GF-D8 (cell line): ENCODE measurements around the gene PPFIBP2.

Source experiments
- DNase-seq: peaks from one replicate; lab custom pipeline; 2025; lab: John Stamatoyannopoulos, UW

The PPFIBP2 gene

GRCh38 chr11:7578276-7578955 lies 64.6 kb downstream of the PPFIBP2 start:
- no peak for DNase-seq

- no peak for DNase-seq
Observed at GRCh38 chr11:7579361-7579791, 65.6 kb downstream of the PPFIBP2 start.

GRCh38 chr11:7581021-7581590 lies 67.3 kb downstream of the PPFIBP2 start:
- no peak for DNase-seq

GRCh38 chr11:7582338-7582985 lies 68.7 kb downstream of the PPFIBP2 start:
- DNase-seq: no peak

- DNase-seq: no peak
Observed at GRCh38 chr11:7583248-7583647, 69.4 kb downstream of the PPFIBP2 start.

GRCh38 chr11:7584910-7585309 lies 71.1 kb downstream of the PPFIBP2 start:
- DNase-seq: no peak

GRCh38 chr11:7585816-7586215 lies 72.0 kb downstream of the PPFIBP2 start:
- DNase-seq: no peak

GRCh38 chr11:7586376-7586775 lies 72.6 kb downstream of the PPFIBP2 start:
- no peak for DNase-seq

GRCh38 chr11:7587712-7588111 lies 73.9 kb downstream of the PPFIBP2 start:
- no peak for DNase-seq

- no peak for DNase-seq
Observed at GRCh38 chr11:7589861-7590260, 76.1 kb downstream of the PPFIBP2 start.

- DNase-seq: no peak
Observed at GRCh38 chr11:7590529-7590928, 76.7 kb downstream of the PPFIBP2 start.

- no peak for DNase-seq
Observed at GRCh38 chr11:7591107-7591894, 77.5 kb downstream of the PPFIBP2 start.

- DNase-seq: no peak
Observed at GRCh38 chr11:7591987-7592386, 78.2 kb downstream of the PPFIBP2 start.

- no peak for DNase-seq
Observed at GRCh38 chr11:7592711-7593110, 78.9 kb downstream of the PPFIBP2 start.

- DNase-seq: no peak
Observed at GRCh38 chr11:7593481-7593880, 79.7 kb downstream of the PPFIBP2 start.

- DNase-seq: no peak
Observed at GRCh38 chr11:7595016-7595866, 81.4 kb downstream of the PPFIBP2 start.

GRCh38 chr11:7595951-7596350 lies 82.2 kb downstream of the PPFIBP2 start:
- no peak for DNase-seq

GRCh38 chr11:7596975-7597391 lies 83.2 kb downstream of the PPFIBP2 start:
- DNase-seq: no peak

- no peak for DNase-seq
Observed at GRCh38 chr11:7597620-7598019, 83.8 kb downstream of the PPFIBP2 start.

GRCh38 chr11:7599209-7599608 lies 85.4 kb downstream of the PPFIBP2 start:
- DNase-seq: no peak

GRCh38 chr11:7600205-7600775 lies 86.5 kb downstream of the PPFIBP2 start:
- DNase-seq: no peak
